H1 (cell line): ENCODE data around the gene TMEM121B. TPM values are rescaled to one million over a fixed set of nuclear protein-coding genes. Genes with fewer than 3 reads are reported as not detected.

Source experiments
- CTCF ChIA-PET: fragments of 300-600 bp; sonication (Branson Sonifier 250); formaldehyde crosslinking; loops from one replicate; lab custom pipeline; 2021; ENCODE audit not compliant: partially characterized antibody; lab: Charles Lee
- POLR2A ChIA-PET: fragments of 300-600 bp; sonication (Branson Sonifier 250); formaldehyde crosslinking; loops from one replicate; lab custom pipeline; 2021; ENCODE audit warnings: inconsistent platforms; ENCODE audit not compliant: partially characterized antibody; lab: Charles Lee
- DNase-seq, 2 experiments: peaks; one replicate each; pipeline versions ENCODE4 v3.0.0 to v3.0.0-alpha.2; 2010 to 2022; ENCODE audit warnings: low spot score in 2 of 2, low read depth in 1 of 2, mixed read lengths in 1 of 2
- FAIRE-seq: peaks from 2 replicates; lab custom pipeline; 2011; peaks lifted over from hg19 to GRCh38; lab: Jason Lieb, UNC
- H2AFZ ChIP-seq: 2 replicates; pipeline ENCODE4 v1.8.1; 2012; ENCODE audit warnings: low read length, inconsistent platforms
- H2AK5ac ChIP-seq: 2 replicates; pipeline ENCODE4 v1.6.1; 2013; ENCODE audit warnings: low read depth, low read length
- H2BK120ac ChIP-seq: replicated peaks from 2 replicates; pipeline ENCODE3; 2013; ENCODE audit warnings: low read depth, low read length, inconsistent platforms
- H2BK12ac ChIP-seq: 2 replicates; pipeline ENCODE4 v1.6.1; 2013; ENCODE audit warnings: low read depth, low read length
- H2BK15ac ChIP-seq: 2 replicates; pipeline ENCODE4 v1.6.1; 2013; ENCODE audit warnings: low read length
- H2BK20ac ChIP-seq: 2 replicates; pipeline ENCODE4 v1.6.1; 2013; ENCODE audit warnings: low read length
- H2BK5ac ChIP-seq: 2 replicates; pipeline ENCODE4 v1.6.1; 2013; ENCODE audit warnings: low read depth, low read length
- H3K14ac ChIP-seq: 2 replicates; pipeline ENCODE4 v1.6.1; 2013; ENCODE audit warnings: inconsistent platforms; ENCODE audit not compliant: insufficient read length
- H3K18ac ChIP-seq: 2 replicates; pipeline ENCODE4 v1.6.1; 2013; ENCODE audit warnings: low read length; ENCODE audit errors: extremely low read depth
- H3K23ac ChIP-seq: 2 replicates; pipeline ENCODE4 v1.6.1; 2013; ENCODE audit warnings: inconsistent platforms; ENCODE audit not compliant: insufficient read length
- H3K23me2 ChIP-seq: 2 replicates; pipeline ENCODE4 v1.6.1; 2013; ENCODE audit warnings: low read depth, low read length
- H3K27ac ChIP-seq: 2 replicates; pipeline ENCODE4 v1.6.1; 2011; ENCODE audit warnings: low read depth, low read length, inconsistent platforms
- H3K27me3 ChIP-seq, 4 experiments: replicated peaks in 1 of 4; 1 replicate in 1 of 4; 2 replicates in 3 of 4; pipeline versions ENCODE4 v1.6.1 to v1.8.1; 2011 to 2013; ENCODE audit warnings: low read length in 3 of 4, mild to moderate bottlenecking in 3 of 4, inconsistent platforms in 2 of 4, mixed read lengths in 2 of 4, moderate library complexity in 1 of 4; ENCODE audit not compliant: control insufficient read depth in 3 of 4, insufficient read depth in 3 of 4; ENCODE audit errors: extremely low read depth in 1 of 4
- H3K36me3 ChIP-seq, 4 experiments: 2 replicates each; pipeline versions ENCODE4 v1.6.1 to v1.8.1; 2011 to 2013; ENCODE audit warnings: mild to moderate bottlenecking in 4 of 4, low read length in 3 of 4, moderate library complexity in 2 of 4, control low read depth in 1 of 4, inconsistent platforms in 1 of 4; ENCODE audit not compliant: insufficient read depth in 4 of 4, control insufficient read depth in 2 of 4
- H3K4ac ChIP-seq: replicated peaks from 2 replicates; pipeline ENCODE3; 2013; ENCODE audit warnings: low read length, low read depth, mixed read lengths, inconsistent platforms; ENCODE audit not compliant: insufficient read length
- H3K4me1 ChIP-seq, 4 experiments: replicated peaks in 1 of 4; 1 replicate in 1 of 4; 2 replicates in 3 of 4; pipeline versions ENCODE4 v1.6.1 to v1.8.1; 2011 to 2013; ENCODE audit warnings: low read length in 3 of 4, inconsistent platforms in 2 of 4, mixed read lengths in 1 of 4; ENCODE audit not compliant: insufficient read depth in 4 of 4, control insufficient read depth in 3 of 4
- H3K4me2 ChIP-seq, 2 experiments: 2 replicates each; pipeline versions ENCODE4 v1.6.1 to v1.8.1; 2011 to 2013; ENCODE audit warnings: low read depth in 2 of 2, low read length in 2 of 2, control low read depth in 1 of 2, inconsistent platforms in 1 of 2, mild to moderate bottlenecking in 1 of 2; ENCODE audit not compliant: insufficient read depth in 1 of 2
- H3K4me3 ChIP-seq, 4 experiments: fragments of 200-600, 300-600 bp in 1 of 4; sonication (generic), shearing (Covaris generic), sonication (Bioruptor Twin) in 1 of 4; 2 replicates each; pipeline versions ENCODE4 v1.5.1 to v1.8.1; 2011 to 2016; ENCODE audit warnings: low read length in 4 of 4, low read depth in 3 of 4, control low read depth in 2 of 4, inconsistent platforms in 2 of 4, mild to moderate bottlenecking in 2 of 4, mixed read lengths in 1 of 4, moderate library complexity in 1 of 4; ENCODE audit not compliant: insufficient read depth in 2 of 4; ENCODE audit errors: extremely low read depth in 1 of 4
- H3K56ac ChIP-seq: replicated peaks from 2 replicates; pipeline ENCODE3; 2013; ENCODE audit warnings: low read depth, mild to moderate bottlenecking, mixed read lengths, low read length, inconsistent platforms; ENCODE audit not compliant: insufficient read length
- H3K79me1 ChIP-seq: 2 replicates; pipeline ENCODE4 v1.6.1; 2013; ENCODE audit warnings: low read depth, low read length, control low read depth
- H3K79me2 ChIP-seq, 2 experiments: 2 replicates each; pipeline versions ENCODE4 v1.6.1 to v1.8.1; 2012 to 2013; ENCODE audit warnings: low read length in 2 of 2, mild to moderate bottlenecking in 2 of 2, inconsistent platforms in 1 of 2; ENCODE audit not compliant: insufficient read depth in 2 of 2, control insufficient read depth in 1 of 2
- H3K9ac ChIP-seq, 4 experiments: replicated peaks in 1 of 4; 1 replicate in 1 of 4; 2 replicates in 3 of 4; pipeline versions ENCODE4 v1.6.1 to v1.8.1; 2011 to 2013; ENCODE audit warnings: low read depth in 3 of 4, low read length in 3 of 4, control low read depth in 2 of 4, mild to moderate bottlenecking in 2 of 4, moderate library complexity in 2 of 4, inconsistent platforms in 1 of 4; ENCODE audit errors: extremely low read depth in 1 of 4
- H3K9me3 ChIP-seq, 2 experiments: 2 replicates each; pipeline versions ENCODE4 v1.6.1 to v1.8.1; 2012 to 2013; ENCODE audit warnings: mild to moderate bottlenecking in 2 of 2, moderate library complexity in 2 of 2, control low read depth in 1 of 2, inconsistent platforms in 1 of 2, low read depth in 1 of 2, low read length in 1 of 2, mixed read lengths in 1 of 2; ENCODE audit not compliant: insufficient read depth in 2 of 2
- H4K20me1 ChIP-seq, 2 experiments: replicated peaks in 1 of 2; 2 replicates each; pipeline versions ENCODE3 to v1.8.1; 2011 to 2013; ENCODE audit warnings: inconsistent platforms in 2 of 2, low read length in 2 of 2, mild to moderate bottlenecking in 1 of 2; ENCODE audit not compliant: insufficient read depth in 2 of 2, control insufficient read depth in 1 of 2
- H4K5ac ChIP-seq: 2 replicates; pipeline ENCODE4 v1.6.1; 2013; ENCODE audit warnings: low read length, low read depth, mixed read lengths, inconsistent platforms; ENCODE audit not compliant: insufficient read length
- H4K8ac ChIP-seq: 2 replicates; pipeline ENCODE4 v1.8.0; 2013; ENCODE audit warnings: mild to moderate bottlenecking, moderate library complexity, low read length, inconsistent platforms; ENCODE audit not compliant: insufficient read depth; ENCODE audit errors: extremely low read depth
- H4K91ac ChIP-seq: replicated peaks from 2 replicates; pipeline ENCODE3; 2013; ENCODE audit warnings: low read length, mixed read lengths, inconsistent platforms; ENCODE audit not compliant: insufficient read length
- CBX5 ChIP-seq: fragments of 300-800, 300-1000 bp; sonication (generic); IDR thresholded peaks from 2 replicates; pipeline ENCODE4 v1.7.1; 2016; ENCODE audit warnings: antibody characterized with exemption, low read length, low read depth
- CEBPB ChIP-seq: IDR thresholded peaks from 2 replicates; pipeline ENCODE4 v1.6.1; 2012; ENCODE audit warnings: low read depth, low read length
- EZH2 ChIP-seq: fragments of 200-600 bp; sonication (generic); IDR thresholded peaks from 2 replicates; pipeline ENCODE4 v1.7.1; 2012; ENCODE audit warnings: low read depth, mild to moderate bottlenecking, moderate library complexity, low read length, inconsistent platforms; ENCODE audit not compliant: severe bottlenecking
- JUN ChIP-seq: IDR thresholded peaks from 2 replicates; pipeline ENCODE4 v1.6.1; 2011; ENCODE audit warnings: low read depth, mild to moderate bottlenecking, improper control_type of control experiment, low read length
- KDM5A ChIP-seq: fragments of 200-600 bp; IDR thresholded peaks from 2 replicates; pipeline ENCODE4 v1.7.1; 2012; ENCODE audit warnings: mild to moderate bottlenecking, low read length, inconsistent platforms, mixed read lengths
- WGBS, 2 experiments: shearing (Covaris generic) in 1 of 2; methylation state at CpG; one replicate each; pipeline versions ENCODE4 v1.1.6 to v1.1.7; 2013 to 2015; ENCODE audit warnings: low lambda C conversion rate in 2 of 2, mixed read lengths in 2 of 2, inconsistent platforms in 1 of 2, low coverage in 1 of 2, missing lambda C conversion rate in 1 of 2; ENCODE audit not compliant: insufficient replicate concordance in 2 of 2, insufficient coverage in 1 of 2, insufficient read length in 1 of 2; ENCODE audit errors: extremely low coverage in 1 of 2, missing lambda C conversion rate in 1 of 2; 5-methylcytosine and 5-hydroxymethylcytosine counted together
- polyA plus RNA-seq, 7 experiments: library from polyadenylated mRNA; depleted of rRNA in 3 of 7; stranded (reverse) in 5 of 7; unstranded in 2 of 7; fragments of >200 nt in 5 of 7; fragments of 200-250 nt in 2 of 7; gene quantifications; 1 replicate in 5 of 7; 2 replicates in 1 of 7; 4 replicates in 1 of 7; pipeline versions ENCODE4 v1.2.1 to v1.2.3, GENCODE V29; 2011 to 2013; ENCODE audit warnings: missing spikeins in 2 of 7, mixed read lengths in 2 of 7
- total RNA-seq: library from RNA; stranded (reverse); fragmentation: NEBNext Ultra II Directional; extraction: Animal tissue kit (Norgen Biotek cat#: 25700); gene quantifications from 2 replicates; pipeline ENCODE4 v1.2.1, GENCODE V29; 2021

The TMEM121B gene
- total and polyA plus RNA-seq, 2 of the 8 experiments (the other 6 are each of a cell fraction or from before 2014, with no cell fraction given) = 4.3 to 6.9 TPM

DNA sequence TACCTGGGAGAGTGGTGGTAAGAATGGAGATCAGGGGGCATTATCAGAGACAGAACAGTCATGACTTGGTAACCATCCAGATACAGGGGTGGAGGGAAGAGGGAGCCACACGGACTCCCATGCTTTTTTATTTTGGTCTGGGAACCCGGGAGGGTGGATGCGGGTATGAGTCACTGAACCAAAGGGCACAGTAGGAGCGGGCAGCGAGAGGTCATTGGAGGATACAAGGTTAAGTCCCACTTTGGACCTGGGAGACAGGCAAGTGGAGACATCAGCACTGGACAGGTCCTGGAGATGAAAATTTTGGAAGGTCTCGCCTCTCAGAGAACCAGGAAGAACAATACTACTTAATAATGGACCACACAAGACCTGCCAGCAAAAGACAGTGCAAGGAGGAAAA, 31.2 kb upstream of the TMEM121B start:
- Histone ChIP-seq H3K23ac (no peak overlapping the region), H3K36me3 (peaks cover 0 to 4% (median 0%) of the 10 kb centered on the region in 4 experiments; a peak in 1 of 8 replicates), H4K20me1 (peaks cover 0 to 14% of the 10 kb centered on the region in 2 experiments), H3K4me2 (no peak overlapping the region), H3K14ac (no peak overlapping the region), H2BK15ac (no peak overlapping the region), H2BK12ac (no peak overlapping the region), H3K9me3 (no peaks in the 10 kb centered on the region), H2BK5ac (no peak overlapping the region), H3K4me1 (peaks cover 0 to 4% (median 1%) of the 10 kb centered on the region in 4 experiments; a peak in 3 of 7 replicates), H3K9ac (no peak overlapping the region), H3K79me2 (peaks cover 26 to 94% of the 10 kb centered on the region in 2 experiments), H3K18ac (no peak overlapping the region), H4K91ac (no peak overlapping the region), H2AK5ac (no peak overlapping the region), H3K79me1 (peaks cover 17% of the 10 kb centered on the region), H2BK120ac (no peak overlapping the region), H2AFZ (no peak overlapping the region), H4K8ac (no peak overlapping the region), H3K23me2 (peaks cover 1% of the 10 kb centered on the region; the same call in 1 of the 2 replicates), H3K4me3 (no peak overlapping the region), H3K56ac (no peak overlapping the region), H3K27me3 (no peaks in the 10 kb centered on the region), H2BK20ac (no peak overlapping the region), H3K27ac (no peak overlapping the region), H3K4ac (no peak overlapping the region), H4K5ac (no peak overlapping the region)
- no peak for DNase-seq
- CTCF ChIA-PET = interaction anchor here (0.9 to 1.4 kb wide), 2 partner anchors 13 to 20 kb away, joined by 3 read pairs; no protein-coding TSS in a partner anchor
- FAIRE-seq = no peak
- POLR2A ChIA-PET = interaction anchor here (1.2 kb wide), 2 partner anchors 9 to 47 kb away, joined by 3 read pairs; no protein-coding TSS in a partner anchor
- WGBS, 2 experiments = 97% methylated on average over 5 of the region's 6 CpGs; no CpG with 5 or more reads in 1 of the 2 experiments
- TF ChIP-seq CEBPB = no peak
- no peak for TF ChIP-seq KDM5A
- no peak for TF ChIP-seq JUN
- no peak for TF ChIP-seq CBX5
- no peak for TF ChIP-seq EZH2
